GM19455 (cell line): ENCODE data around the gene CDK6.
A peak's percentile ranks its signal among the peaks of the same experiment; 100 is the strongest.

Experiments
- ATAC-seq: cut with Tn5 transposase; IDR thresholded peaks from one replicate; pipeline ENCODE4 v1.9.1; 2021; ENCODE audit not compliant: unreplicated experiment

CDK6 gene

DNA sequence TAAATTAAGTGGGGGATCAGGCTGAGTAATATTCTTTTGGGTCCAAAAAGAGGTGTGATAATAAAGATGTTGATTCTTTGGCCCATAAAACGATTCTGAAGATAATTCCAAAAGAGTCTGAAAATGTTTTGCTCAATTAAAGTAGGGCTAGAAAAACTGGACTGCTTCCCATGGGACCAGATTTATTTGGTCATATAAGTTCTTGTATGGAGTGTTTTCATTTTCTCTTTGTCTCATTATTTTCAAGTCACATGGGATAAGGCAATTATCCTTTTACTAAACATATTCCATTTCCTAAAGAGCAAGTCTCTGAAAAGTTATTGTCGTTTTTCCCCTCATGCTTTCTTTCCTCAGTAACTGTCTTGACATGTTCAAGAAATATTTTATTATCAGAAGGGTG lies 41.5 kb downstream of the CDK6 start:
- no peak for ATAC-seq

DNA sequence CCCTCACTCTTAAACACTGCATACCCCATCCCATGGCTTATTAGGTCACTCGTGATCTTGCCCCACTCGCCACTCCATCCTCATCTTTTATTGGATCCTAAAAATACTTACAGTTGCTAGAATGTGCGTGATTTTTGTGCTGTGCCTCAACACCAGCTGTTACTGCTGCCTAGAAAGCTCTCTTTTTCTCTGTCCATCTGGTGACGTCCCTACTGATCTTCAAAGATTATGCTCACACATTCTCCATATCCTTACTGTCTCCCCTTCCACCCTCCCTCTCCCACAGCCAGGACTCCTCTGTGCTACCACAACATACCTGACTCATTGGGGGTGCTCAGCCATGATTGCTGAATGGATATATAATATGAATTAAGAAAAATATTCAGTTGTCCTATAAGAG lies 42.0 kb downstream of the CDK6 start:
- no peak for ATAC-seq

DNA sequence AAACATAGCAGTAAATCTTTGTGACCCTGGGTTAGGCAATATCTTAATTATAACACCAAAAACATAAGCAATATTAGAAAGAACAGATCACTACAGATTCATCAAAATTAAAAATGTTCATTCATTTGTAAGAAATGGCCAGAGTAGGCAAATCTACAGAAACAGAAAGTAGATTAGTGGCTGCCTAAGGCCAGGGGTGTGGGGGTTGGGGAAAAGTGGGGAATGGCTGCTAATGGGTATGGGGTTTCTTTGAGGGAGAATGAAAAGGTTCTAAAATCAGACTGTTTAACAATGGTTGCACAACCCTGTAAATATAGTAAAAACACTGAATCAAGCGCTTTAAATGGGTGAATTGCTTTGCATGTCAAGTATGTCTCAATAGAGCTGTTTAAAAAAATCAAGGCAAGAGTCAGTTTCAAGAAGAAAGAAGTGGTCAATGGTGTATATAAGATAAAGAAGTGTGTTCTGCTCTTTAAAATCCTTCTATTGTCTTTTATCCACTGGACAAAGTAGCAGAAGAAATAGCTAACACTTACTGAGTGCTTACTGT lies 42.6 kb downstream of the CDK6 start:
- ATAC-seq: no peak

DNA sequence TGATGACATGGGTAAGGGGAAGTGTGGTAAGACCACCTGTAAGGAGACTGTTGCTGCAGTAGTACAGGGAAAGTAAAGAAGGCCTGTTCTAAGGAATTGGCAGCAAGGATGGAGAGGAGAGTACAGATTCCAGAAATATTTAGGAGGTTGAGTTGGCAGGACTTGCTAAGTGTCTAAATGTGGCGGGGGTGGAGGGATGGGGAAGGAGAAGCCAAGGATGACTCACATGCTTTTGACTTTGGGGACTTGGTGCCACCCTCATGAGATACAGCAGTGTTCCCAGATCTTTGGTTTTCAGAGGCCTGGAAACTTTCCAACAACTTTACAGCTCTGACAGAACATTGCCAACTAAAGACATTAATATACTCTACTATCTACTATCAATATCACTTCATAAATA lies 45.4 kb downstream of the CDK6 start:
- ATAC-seq: no peak

DNA sequence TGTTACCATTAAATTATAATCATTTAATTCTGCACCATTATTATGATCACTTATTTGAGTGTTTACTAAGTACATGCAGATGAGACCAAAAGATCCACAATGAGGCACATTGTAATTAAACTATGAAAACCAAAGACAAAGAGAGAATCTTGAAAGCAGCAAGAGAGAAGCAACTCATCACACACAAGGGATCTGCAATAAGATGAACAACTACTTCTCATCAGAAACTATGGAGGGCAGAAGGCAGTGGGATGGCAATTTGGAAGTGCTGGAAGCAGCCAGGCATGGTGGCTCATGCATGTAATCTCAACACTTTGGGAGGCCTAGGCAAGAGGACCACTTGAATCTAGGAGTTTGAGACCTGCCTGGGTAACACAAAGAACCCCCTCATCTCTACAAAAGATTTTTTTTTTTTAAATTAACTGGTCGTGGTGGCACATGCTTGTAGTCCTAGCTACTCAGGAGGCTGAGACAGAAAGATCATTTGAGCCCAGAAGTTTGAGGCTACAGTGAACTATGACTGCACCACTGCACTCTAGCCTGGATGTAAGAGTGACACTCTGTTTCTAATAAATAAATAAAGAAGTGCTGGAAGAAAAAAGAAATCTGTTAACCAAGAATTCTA lies 47.7 kb downstream of the CDK6 start:
- ATAC-seq: no peak

DNA sequence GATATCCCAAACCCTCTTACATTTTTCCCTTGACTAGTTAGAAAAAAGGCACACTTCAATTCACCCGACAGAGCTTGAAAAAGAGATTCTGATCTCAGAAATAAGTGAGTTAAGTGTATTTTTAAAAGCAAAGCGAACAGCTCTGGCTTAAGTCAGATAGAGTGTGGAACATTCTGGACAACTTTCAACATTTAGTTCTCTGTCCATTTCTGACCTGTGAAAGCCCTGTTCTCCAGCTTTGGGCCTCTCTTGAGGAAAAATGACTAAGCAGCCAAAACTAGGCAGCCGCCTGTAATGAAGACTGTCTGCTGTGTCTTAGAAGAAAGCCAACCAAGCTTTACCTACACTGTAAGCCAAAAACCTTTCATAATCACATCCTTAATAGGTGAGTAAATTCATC lies 50.5 kb downstream of the CDK6 start:
- ATAC-seq: no peak

DNA sequence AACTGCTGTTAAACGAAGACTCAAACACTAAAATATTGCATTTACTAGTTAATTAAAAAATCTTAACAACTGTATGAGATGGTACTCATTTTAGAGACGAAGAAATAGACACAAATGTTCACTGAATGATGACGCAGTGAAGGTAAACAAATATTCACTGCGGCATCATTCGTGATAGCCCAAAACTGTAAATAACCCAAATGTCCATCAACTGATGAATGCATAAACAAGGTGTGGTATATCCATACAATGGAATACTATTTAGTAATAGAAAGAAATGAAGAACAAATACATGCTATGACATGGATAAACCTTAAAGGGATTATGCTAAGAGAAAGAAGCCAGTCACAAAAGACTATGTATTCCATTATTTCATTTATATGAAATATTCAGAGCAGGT lies 51.4 kb downstream of the CDK6 start:
- no peak for ATAC-seq

DNA sequence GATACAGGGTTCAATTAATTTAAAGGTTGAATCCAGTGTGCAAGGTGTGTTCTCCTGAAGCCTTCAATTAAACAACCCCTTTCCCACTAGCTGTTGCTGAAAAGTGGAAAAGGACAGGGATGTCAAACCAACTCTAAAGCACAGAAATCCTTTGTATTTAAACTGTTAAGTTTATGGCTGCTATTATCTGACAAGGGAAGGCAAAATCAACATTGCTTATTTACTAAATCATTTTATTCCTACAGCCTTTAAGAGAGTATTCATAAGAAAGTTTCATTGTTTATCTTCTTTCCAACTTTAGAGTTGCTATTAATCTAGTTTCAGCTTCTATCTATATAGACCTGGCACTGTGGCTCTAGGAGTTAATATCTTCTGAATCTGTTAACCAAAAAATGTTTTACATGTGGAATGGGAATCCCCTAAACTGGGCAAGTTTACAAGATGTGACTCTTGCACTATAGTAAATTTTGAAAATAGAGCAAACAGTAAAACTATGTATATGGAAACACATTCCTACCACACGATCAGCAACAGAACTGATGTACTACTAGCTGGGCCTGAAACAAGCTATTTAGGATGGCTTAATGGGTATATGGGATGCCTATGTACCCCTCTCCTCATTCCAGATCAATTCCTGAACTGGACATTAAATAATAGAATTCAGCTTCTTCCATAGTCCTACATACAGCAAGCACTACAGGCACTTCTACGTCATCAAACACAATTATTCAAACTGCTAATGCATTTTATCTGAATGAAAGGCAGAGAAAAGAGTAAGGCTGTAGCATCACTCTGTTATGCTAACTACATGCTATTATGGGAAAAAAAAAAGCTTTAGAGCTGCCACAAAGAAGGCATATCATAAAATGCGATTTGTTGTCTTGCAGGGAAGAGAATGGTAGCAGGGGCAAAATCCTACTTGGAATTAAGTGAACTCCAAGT lies 52.8 kb downstream of the CDK6 start:
- no peak for ATAC-seq

DNA sequence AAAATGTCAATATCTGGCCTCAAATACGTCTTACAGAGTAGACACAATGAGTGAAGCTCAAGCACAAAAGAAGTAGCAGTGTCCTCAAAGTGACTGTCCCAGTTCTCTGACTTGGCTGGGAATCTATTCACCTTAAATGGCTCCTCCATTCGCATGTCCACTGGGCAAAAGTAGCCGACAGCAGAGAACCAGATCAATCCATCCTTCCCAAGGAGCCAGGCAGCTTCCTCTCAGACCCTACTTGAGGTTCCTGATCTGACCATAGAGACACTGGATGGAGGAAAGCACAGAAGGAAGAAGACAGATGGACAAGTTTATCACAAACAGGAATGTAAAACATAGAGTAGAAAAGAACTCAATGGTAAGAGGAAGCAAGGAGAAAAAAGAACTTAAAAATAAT lies 53.5 kb downstream of the CDK6 start:
- ATAC-seq: no peak

DNA sequence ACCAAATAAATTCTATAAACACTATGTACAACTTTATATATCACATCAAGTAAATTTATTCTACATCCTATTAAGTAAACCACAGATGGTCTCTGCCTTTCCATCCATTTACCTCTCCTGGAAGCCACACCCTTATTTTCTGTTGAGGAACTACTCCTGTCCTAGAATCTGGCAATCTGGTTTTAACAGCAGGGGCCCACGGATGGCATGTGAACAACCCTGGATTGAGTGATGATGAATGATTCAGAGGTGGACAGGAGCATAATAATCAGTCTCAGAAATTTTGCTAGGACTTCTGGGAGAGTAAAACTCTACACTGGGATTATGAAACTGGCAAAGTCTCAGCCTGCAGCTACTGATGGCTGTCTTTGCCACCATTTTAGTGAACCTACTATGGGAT lies 54.1 kb downstream of the CDK6 start:
- ATAC-seq: no peak

DNA sequence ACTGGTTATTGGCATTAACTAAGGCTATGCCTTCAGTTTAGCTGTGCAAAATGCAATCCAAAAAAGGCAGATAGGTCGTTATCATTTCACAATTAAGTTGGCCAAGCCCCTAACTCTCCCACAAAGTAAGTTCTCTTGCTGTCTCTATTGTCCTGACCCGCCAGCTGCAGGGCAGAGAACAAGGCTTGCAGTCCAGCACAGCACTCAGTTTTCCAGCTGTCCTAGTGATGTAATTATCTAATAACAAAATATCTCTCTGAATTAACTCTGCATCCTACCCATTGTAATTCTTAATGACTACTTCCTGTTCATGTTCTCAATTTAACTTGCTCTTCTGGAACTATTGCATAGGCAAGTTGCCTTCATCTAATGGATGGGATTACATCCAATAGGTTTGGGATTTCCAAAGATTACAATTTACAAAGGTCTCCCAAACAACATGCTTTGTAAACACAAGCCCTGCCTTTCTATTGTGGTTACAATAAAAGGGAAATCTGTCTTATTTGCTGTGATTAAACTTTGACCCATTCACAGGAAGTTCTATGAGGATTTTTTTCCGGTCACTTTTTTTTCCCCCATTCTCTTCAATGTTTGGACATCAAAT lies 55.2 kb downstream of the CDK6 start:
- no peak for ATAC-seq

DNA sequence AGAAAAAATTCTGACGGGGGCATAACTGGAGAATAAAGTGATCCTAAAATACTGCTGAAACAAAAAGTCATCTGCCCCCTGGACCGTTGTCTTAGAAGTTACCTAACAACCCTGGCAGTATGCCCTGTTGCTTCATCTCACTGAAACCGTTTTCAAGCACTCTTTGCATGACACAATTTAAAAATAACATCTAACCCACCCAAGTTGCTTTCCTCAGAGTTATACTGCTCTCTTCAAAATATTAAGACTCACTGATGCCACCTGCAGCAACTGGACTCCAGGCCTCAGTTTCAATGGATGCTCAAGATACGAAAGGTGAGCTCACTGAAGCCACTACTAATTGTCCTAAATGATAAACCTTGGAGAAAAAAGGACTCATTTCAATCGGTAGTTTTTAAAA lies 57.4 kb downstream of the CDK6 start:
- ATAC-seq: no peak

DNA sequence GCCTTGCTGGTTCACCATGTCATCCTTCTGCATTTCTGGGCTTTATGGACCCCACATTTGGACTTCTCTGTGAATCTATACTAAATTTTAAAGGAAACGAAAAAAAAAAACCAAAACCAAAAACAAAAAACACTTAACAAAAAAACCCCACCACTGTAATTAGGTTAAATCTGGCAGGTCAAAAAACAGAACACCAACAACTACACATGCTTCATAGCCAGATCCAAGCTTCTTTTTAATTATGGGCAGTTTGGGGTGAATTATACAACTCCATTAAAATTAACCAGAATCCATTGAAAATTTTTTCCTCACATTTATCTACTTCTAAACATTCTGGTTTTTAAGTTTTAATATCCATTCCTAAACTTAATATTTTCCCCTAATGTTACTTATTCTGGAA lies 58.4 kb downstream of the CDK6 start:
- no peak for ATAC-seq

DNA sequence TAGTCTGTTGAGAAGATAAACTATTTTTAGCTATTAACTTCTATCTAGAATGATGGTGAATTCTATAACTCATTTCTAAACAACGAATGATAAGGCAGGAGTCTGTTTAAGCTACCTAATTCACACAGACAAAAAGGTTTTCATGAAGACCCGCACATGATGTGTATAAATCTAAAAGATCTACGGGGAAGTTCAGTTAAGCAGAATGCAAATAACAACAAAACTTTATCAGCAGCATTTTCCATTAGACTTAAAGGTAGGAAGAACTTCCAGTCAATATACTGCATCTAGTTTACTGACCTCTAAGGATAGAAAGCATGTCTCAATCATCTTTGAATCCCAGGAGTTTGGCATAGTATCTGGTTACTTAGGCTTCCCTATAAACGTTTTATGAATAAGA lies 62.6 kb downstream of the CDK6 start:
- no peak for ATAC-seq

DNA sequence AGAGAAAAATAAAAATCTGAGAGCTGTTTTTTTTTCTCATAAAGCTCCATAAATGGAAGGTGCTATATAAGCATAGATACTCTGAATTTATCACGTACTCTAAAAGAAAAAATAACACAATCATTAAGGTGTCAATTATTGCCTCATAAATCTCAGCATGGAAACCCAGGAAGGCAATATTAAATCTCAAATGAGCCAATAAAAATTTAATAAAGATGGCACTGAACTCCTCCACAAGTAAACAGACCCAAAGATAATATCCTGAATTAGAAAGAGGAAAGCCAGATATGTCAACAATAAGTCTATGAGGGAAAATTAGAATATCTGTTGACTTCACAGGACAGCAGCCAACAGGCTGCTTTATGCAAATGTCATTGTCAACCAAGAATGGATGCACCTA lies 66.5 kb downstream of the CDK6 start:
- ATAC-seq: no peak

DNA sequence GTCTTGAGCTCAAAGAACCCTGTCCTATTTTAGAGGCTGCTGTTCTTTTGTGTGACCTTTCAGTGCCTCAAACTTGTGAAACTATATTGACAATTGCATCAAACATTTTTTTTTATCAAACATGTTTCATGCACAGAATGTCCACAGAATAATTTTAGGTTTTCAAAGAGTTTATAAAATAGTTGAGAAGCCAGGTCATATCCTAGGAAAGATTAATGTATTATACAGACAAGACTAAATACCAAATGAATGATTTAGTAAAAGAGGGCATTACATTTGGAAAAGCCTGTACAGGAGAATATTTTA lies 67.0 kb downstream of the CDK6 start:
- ATAC-seq: peak; percentile 15

DNA sequence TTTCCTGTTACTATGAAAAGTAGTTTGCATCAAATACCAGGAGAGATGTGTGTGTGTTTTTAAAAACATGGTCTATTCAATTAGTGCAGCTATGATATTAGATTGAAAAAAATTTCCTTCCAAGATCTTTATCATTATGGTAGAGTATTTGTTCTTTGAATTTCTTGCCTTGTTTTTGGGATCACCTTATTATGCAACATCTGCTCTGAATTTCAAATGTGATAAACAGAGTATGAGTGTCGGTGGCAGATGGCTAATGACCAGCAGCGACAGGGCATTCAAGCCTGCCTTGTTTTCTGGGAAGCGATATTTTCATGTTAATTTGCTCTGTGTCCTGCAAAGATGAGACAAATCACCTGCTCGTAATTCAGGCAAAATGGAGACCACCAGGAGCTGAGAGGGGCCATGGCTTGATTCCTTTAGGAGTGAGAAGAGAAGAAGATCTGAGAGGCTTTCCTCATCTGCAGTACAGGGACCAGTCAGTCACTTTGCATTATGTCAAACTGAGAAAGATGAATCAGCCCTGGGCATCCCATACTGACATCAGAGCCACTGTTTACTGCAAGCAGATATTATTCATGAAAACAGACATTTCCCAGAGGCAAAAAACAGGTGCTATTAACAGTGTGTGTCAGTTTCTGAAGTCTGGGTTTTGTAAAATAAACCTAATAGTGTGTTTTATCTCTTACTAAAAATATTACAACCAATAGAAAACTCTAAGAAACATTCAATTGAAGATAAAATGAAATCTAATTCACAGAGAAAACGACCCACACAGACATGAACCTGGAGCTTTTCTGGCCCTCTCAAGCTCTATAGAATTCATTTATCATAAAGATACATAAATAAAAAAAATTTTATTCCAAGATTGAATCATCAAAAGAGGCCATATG lies 67.6 kb downstream of the CDK6 start:
- ATAC-seq: peak; percentile 91

DNA sequence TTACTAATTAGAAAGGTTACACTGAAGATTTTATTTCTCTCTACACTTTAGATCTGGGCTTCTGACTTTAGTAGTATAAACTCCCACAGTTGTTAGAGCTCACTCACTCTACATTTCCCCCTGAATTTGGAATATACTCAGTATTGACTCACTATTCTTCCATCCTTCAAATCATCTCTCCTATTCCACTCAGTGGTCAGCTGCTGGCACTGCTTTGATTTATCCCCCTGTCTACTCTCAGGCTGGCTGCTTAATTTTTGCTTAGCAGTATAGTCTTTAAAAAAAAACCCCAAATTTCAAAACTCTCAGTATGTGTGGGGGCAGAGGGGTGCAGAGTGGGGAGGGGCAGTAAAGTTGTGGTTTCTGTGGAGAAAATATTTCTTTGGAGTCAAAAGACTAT lies 68.9 kb downstream of the CDK6 start:
- no peak for ATAC-seq

DNA sequence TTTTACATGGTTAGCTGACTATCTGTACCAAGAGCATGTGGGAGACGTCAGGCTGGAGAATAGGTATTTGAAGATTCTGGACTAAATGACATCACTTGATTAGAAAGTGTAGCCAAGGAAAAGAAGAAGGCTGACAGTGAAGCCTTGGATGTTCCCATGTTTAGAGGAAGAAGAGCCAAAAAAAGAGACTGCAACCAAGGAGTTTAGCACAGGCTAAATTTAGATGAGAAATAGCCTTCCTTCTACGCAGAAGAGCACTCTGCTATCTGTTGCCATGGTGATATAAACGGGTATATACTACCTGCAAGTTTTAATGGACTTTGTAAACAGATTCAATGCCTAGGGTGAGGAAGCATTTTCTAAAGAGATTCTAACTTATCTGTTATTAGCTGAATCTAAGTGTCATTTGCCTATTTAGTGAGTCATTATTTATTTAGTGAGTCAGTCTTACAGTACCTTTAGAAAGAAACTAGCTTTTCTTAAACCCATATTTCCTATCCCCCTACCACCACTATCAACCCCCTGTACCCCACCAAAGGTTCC lies 69.8 kb downstream of the CDK6 start:
- no peak for ATAC-seq

DNA sequence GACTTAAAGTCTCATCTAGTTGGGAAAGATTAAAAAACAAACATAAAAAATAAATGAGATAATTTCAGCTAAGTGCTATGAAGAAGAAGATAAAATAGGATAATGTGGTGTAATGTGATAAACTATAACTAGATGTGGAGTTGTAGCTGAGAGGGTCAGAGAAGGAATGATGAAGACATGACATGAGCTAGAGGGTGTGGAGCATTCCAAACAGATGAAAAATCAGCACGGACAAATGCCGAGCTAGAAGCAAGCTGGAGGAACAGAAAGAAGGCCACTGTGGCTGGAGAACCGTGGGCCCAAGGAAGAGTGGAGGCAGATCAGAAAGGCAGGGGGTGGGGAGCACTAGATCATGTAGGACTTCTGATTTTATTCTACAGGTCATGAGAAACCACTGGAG lies 70.6 kb downstream of the CDK6 start:
- no peak for ATAC-seq
